Activated CD4-positive, alpha-beta T cell treated with anti-CD3 and anti-CD28 coated beads, Interleukin-10, Interleukin-2, amounts not matched to agents 100 ng/mL and 50 ng/mL, durations not matched to agents 16 hours and 8 hours (primary cell): ENCODE data around the gene MTMR4.
A peak's percentile ranks its signal among the peaks of the same experiment; 100 is the strongest.
"Not testable (repeated sequence)": the region's sequence is repeated elsewhere in the genome, so short reads cannot be mapped to it uniquely, and the experiment has no call there.

ENCODE experiments used
- DNase-seq: peaks from one replicate; pipeline ENCODE4 v3.0.0-alpha.2; 2020

Gene MTMR4

GRCh38 chr17:58521680-58522079, 7.2 kb upstream of the MTMR4 start:
- no peak for DNase-seq

- DNase-seq: peak; percentile 35
Measured at GRCh38 chr17:58520843-58521430, 6.5 kb upstream of the MTMR4 start.

- peak; percentile 100 for DNase-seq
Measured at GRCh38 chr17:58517928-58518609, 3.6 kb upstream of the MTMR4 start.

- no peak for DNase-seq
Measured at GRCh38 chr17:58517378-58517927, 3.0 kb upstream of the MTMR4 start.

- DNase-seq: no peak
Measured at GRCh38 chr17:58516644-58517377, 2.4 kb upstream of the MTMR4 start.

- DNase-seq: no peak
Measured at GRCh38 chr17:58515286-58515685, 848 bp upstream of the MTMR4 start.

- no peak for DNase-seq
Measured at GRCh38 chr17:58514770-58515157, 326 bp upstream of the MTMR4 start.

- DNase-seq: peak; percentile 23
Measured at GRCh38 chr17:58513267-58513964, 1.0 kb downstream of the MTMR4 start.

GRCh38 chr17:58510075-58510474, 4.4 kb downstream of the MTMR4 start:
- no peak for DNase-seq

GRCh38 chr17:58508341-58509067, 5.9 kb downstream of the MTMR4 start:
- no peak for DNase-seq

GRCh38 chr17:58507123-58507634, 7.3 kb downstream of the MTMR4 start:
- DNase-seq: no peak

- DNase-seq: no peak
Measured at GRCh38 chr17:58506354-58507080, 7.9 kb downstream of the MTMR4 start.

- no peak for DNase-seq
Measured at GRCh38 chr17:58504826-58505351, 9.5 kb downstream of the MTMR4 start.

- no peak for DNase-seq
Measured at GRCh38 chr17:58503866-58504265, 10.6 kb downstream of the MTMR4 start.

- not testable (repeated sequence) for DNase-seq
Measured at GRCh38 chr17:58503134-58503533, 11.3 kb downstream of the MTMR4 start.

GRCh38 chr17:58501451-58501850, 13.0 kb downstream of the MTMR4 start:
- DNase-seq: no peak

GRCh38 chr17:58498177-58498828, 16.1 kb downstream of the MTMR4 start:
- no peak for DNase-seq

- DNase-seq: no peak
Measured at GRCh38 chr17:58493506-58493905, 20.9 kb downstream of the MTMR4 start.

GRCh38 chr17:58492238-58493121, 22.0 kb downstream of the MTMR4 start:
- DNase-seq: peak; percentile 65
